IPS-NIHi7 (cell line): ENCODE measurements around the gene WDR81.
"Not testable (repeated sequence)": the region's sequence is repeated elsewhere in the genome, so short reads cannot be mapped to it uniquely, and the experiment has no call there.

Source experiments
- DNase-seq: peaks from one replicate; pipeline ENCODE4 v3.0.0; 2012; ENCODE audit warnings: mixed read lengths; ENCODE audit errors: extremely low spot score

Gene WDR81

GRCh38 chr17:1730326-1731193 is 6.1 kb downstream of the WDR81 start:
- no peak for DNase-seq

GRCh38 chr17:1731194-1731506 is 6.6 kb downstream of the WDR81 start:
- no peak for DNase-seq

GRCh38 chr17:1732241-1732832 is 7.8 kb downstream of the WDR81 start:
- DNase-seq = no peak

GRCh38 chr17:1732833-1733321 is 8.4 kb downstream of the WDR81 start:
- no peak for DNase-seq

- no peak for DNase-seq
Observed at GRCh38 chr17:1733759-1734158, 9.3 kb downstream of the WDR81 start.

GRCh38 chr17:1735418-1735817 is 10.9 kb downstream of the WDR81 start:
- DNase-seq = no peak

- no peak for DNase-seq
Observed at GRCh38 chr17:1735834-1736347, 11.4 kb downstream of the WDR81 start.

GRCh38 chr17:1736348-1737281 is 12.1 kb downstream of the WDR81 start:
- no peak for DNase-seq

- no peak for DNase-seq
Observed at GRCh38 chr17:1737531-1738291, 13.2 kb downstream of the WDR81 start.

- DNase-seq = not testable (repeated sequence)
Observed at GRCh38 chr17:1741899-1742298, 17.4 kb downstream of the WDR81 start.

- DNase-seq = no peak
Observed at GRCh38 chr17:1742371-1743087, 18.0 kb downstream of the WDR81 start, which contains the start of gene SERPINF2. TSS of gene SERPINF2 (plus strand) at chr17:1742871. CDS start at chr17:1744996, 2,125 bp downstream.

- no peak for DNase-seq
Observed at GRCh38 chr17:1743088-1743439, 18.6 kb downstream of the WDR81 start.

- DNase-seq = no peak
Observed at GRCh38 chr17:1744551-1745512, 20.3 kb downstream of the WDR81 start.

GRCh38 chr17:1745513-1746020 is 21.1 kb downstream of the WDR81 start:
- no peak for DNase-seq

- no peak for DNase-seq
Observed at GRCh38 chr17:1746975-1747543, 22.6 kb downstream of the WDR81 start.

- DNase-seq = no peak
Observed at GRCh38 chr17:1750628-1751027, 26.1 kb downstream of the WDR81 start.

GRCh38 chr17:1752425-1753262 is 28.1 kb downstream of the WDR81 start:
- peak; percentile 58 for DNase-seq
